OCI-LY7 (cell line): ENCODE data around the gene MPPED1. TPM values are rescaled to one million over a fixed set of nuclear protein-coding genes. Genes with fewer than 3 reads are reported as not detected.
A peak's percentile ranks its signal among the peaks of the same experiment; 100 is the strongest.

Experiments used
- BruUV-seq: library from RNA; stranded (reverse); fragments of 400-500 nt; replicated peaks from 2 replicates; lab custom pipeline; 2021; lab: Mats Ljungman, UMichigan
- CTCF ChIA-PET: fragments of 300-600 bp; sonication (Branson Sonifier 250); formaldehyde crosslinking; loops from one replicate; lab custom pipeline; 2022; ENCODE audit warnings: antibody characterized with exemption; ENCODE audit not compliant: unreplicated experiment; lab: Charles Lee
- POLR2A ChIA-PET: fragments of 300-600 bp; sonication (Branson Sonifier 250); formaldehyde crosslinking; loops from one replicate; lab custom pipeline; 2022; ENCODE audit warnings: antibody characterized with exemption; lab: Charles Lee
- DNase-seq: peaks from one replicate; pipeline ENCODE4 v3.0.0-alpha.2; 2015; ENCODE audit warnings: low spot score
- H2AFZ ChIP-seq: fragments of 200-600 bp; sonication (generic), shearing (Covaris generic); 2 replicates; pipeline ENCODE4 v1.6.1; 2014; ENCODE audit warnings: mild to moderate bottlenecking, antibody characterized with exemption, low read length, moderate library complexity
- H3K27ac ChIP-seq: fragments of 200-600 bp; sonication (generic); 2 replicates; pipeline ENCODE4 v1.5.1; 2014; ENCODE audit warnings: mixed run types, low read depth, mild to moderate bottlenecking, moderate library complexity, low read length, inconsistent platforms; ENCODE audit not compliant: poor library complexity, severe bottlenecking
- H3K36me3 ChIP-seq: fragments of 200-600 bp; sonication (generic); 2 replicates; pipeline ENCODE4 v1.6.1; 2014; ENCODE audit warnings: mild to moderate bottlenecking, antibody characterized with exemption, low read length, moderate library complexity, mixed read lengths; ENCODE audit not compliant: insufficient read depth
- H3K4me1 ChIP-seq: fragments of 200-600 bp; sonication (generic); 2 replicates; pipeline ENCODE4 v1.5.1; 2014; ENCODE audit warnings: mild to moderate bottlenecking, low read length; ENCODE audit not compliant: insufficient read depth, poor library complexity, severe bottlenecking
- H3K4me2 ChIP-seq: fragments of 200-600 bp; sonication (generic); 2 replicates; pipeline ENCODE4 v1.6.1; 2014; ENCODE audit warnings: mild to moderate bottlenecking, low read length
- H3K4me3 ChIP-seq: fragments of 200-600 bp; sonication (generic); 2 replicates; pipeline ENCODE4 v1.5.1; 2014; ENCODE audit warnings: mild to moderate bottlenecking, low read depth, low read length; ENCODE audit not compliant: poor library complexity, severe bottlenecking
- H3K79me2 ChIP-seq: fragments of 200-600 bp; sonication (generic); 2 replicates; pipeline ENCODE4 v1.6.1; 2016; ENCODE audit warnings: low read depth, mild to moderate bottlenecking, low read length, moderate library complexity, mixed read lengths; ENCODE audit not compliant: insufficient read depth
- H3K9me2 ChIP-seq: fragments of 200-600 bp; sonication (generic); 2 replicates; pipeline ENCODE4 v1.6.1; 2016; ENCODE audit warnings: mild to moderate bottlenecking, low read length, mixed read lengths; ENCODE audit not compliant: insufficient read depth
- H3K9me3 ChIP-seq: fragments of 200-600 bp; sonication (generic); 2 replicates; pipeline ENCODE4 v1.6.1; 2014; ENCODE audit warnings: mild to moderate bottlenecking, mixed run types, low read length, mixed read lengths
- H4K20me1 ChIP-seq: fragments of 200-600 bp; sonication (generic); 2 replicates; pipeline ENCODE4 v1.6.1; 2014; ENCODE audit warnings: mild to moderate bottlenecking, antibody characterized with exemption, low read length, moderate library complexity, mixed read lengths; ENCODE audit not compliant: insufficient read depth
- EZH2phosphoT487 ChIP-seq: fragments of 200-600 bp; sonication (generic); IDR thresholded peaks from 2 replicates; pipeline ENCODE4 v1.6.1; 2018; ENCODE audit warnings: low read depth, borderline replicate concordance, mild to moderate bottlenecking, mixed run types, antibody characterized with exemption, low read length, moderate library complexity, mixed read lengths
- intact Hi-C: fragments of 100-400 bp; cut with micrococcal nuclease; formaldehyde crosslinking; loops from one replicate; pipeline ENCODE4 v1.10.0; 2022; ENCODE audit not compliant: unreplicated experiment
- total RNA-seq, 2 experiments: library from RNA; depleted of rRNA in 1 of 2; stranded (reverse); fragments of >200 nt in 1 of 2; shearing (Covaris generic) in 1 of 2; gene quantifications; 2 replicates each; pipeline ENCODE4 v1.2.3, GENCODE V29; 2014 to 2022
- TF ChIP-seq, protein P1 (sequence below): fragments of 200-600 bp; sonication (generic); conservative IDR thresholded peaks from 2 replicates; pipeline ENCODE4 v1.5.1; 2014; ENCODE audit warnings: mild to moderate bottlenecking, antibody characterized with exemption, low read length, moderate library complexity, mixed read lengths

The MPPED1 gene
- total RNA-seq, 2 experiments from 2014 or later: not detected

DNA sequence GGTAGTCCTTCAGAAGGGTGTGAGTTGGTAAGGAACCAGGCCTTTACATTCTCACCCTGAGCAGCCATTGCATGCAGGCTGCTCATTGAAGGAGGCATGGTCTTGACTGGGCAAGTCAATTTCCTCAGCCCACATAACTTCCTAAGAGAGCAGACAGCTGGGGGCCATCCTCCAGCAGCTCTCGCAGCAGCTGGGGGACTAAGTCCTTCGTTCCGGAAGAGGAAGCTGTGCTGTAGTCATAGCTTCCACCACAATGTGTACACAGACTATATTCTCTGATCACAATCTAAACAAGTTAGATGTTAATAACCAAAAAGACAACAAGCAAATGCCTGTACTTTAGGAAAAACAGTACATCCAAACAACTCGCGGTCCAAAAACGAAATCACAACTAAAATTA is 30.1 kb upstream of the MPPED1 start:
- DNase-seq: no peak
- no peak overlapping the region for H3K4me2 ChIP-seq
- H3K27ac ChIP-seq: no peak overlapping the region
- H3K9me2 ChIP-seq: no peaks in the 10 kb centered on the region
- no peaks in the 10 kb centered on the region for H3K36me3 ChIP-seq
- intact Hi-C loops: no loop called here
- CTCF ChIA-PET: no interaction called here
- no peaks in the 10 kb centered on the region for H3K4me1 ChIP-seq
- H2AFZ ChIP-seq: no peak overlapping the region
- H3K4me3 ChIP-seq: no peak overlapping the region
- no peaks in the 10 kb centered on the region for H3K9me3 ChIP-seq
- H3K79me2 ChIP-seq: no peaks in the 10 kb centered on the region
- POLR2A ChIA-PET: no interaction called here
- no peak for TF ChIP-seq EZH2phosphoT487
- TF ChIP-seq, protein P1, sequence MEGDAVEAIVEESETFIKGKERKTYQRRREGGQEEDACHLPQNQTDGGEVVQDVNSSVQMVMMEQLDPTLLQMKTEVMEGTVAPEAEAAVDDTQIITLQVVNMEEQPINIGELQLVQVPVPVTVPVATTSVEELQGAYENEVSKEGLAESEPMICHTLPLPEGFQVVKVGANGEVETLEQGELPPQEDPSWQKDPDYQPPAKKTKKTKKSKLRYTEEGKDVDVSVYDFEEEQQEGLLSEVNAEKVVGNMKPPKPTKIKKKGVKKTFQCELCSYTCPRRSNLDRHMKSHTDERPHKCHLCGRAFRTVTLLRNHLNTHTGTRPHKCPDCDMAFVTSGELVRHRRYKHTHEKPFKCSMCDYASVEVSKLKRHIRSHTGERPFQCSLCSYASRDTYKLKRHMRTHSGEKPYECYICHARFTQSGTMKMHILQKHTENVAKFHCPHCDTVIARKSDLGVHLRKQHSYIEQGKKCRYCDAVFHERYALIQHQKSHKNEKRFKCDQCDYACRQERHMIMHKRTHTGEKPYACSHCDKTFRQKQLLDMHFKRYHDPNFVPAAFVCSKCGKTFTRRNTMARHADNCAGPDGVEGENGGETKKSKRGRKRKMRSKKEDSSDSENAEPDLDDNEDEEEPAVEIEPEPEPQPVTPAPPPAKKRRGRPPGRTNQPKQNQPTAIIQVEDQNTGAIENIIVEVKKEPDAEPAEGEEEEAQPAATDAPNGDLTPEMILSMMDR: no peak
- H4K20me1 ChIP-seq: no peaks in the 10 kb centered on the region
- BruUV-seq: no TSS peak

DNA sequence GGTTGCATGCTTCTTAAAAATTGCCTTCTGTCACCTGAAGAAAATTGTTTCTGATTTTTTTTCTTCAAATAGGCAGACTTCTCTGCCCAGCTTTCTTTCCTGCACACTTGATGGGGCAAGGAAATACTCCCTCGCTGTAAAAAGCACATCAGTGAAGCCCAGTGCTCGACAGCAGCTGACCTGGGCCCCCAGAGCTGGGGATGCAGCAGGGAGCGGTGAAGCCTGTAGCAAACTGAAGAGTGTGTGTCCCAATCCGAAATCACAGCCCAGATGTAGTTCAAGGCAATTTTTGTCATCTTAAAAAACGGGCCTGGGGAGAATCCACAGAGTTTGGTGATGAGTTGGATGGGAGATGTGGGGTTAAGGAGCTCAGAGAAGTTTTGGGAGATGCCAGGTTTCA is 27.0 kb upstream of the MPPED1 start:
- CTCF ChIA-PET: no interaction called here
- Histone ChIP-seq H3K4me1 (no peaks in the 10 kb centered on the region), H3K9me2 (no peaks in the 10 kb centered on the region), H3K27ac (no peak overlapping the region), H3K79me2 (no peaks in the 10 kb centered on the region), H3K36me3 (no peaks in the 10 kb centered on the region), H3K4me3 (no peak overlapping the region), H3K9me3 (no peaks in the 10 kb centered on the region), H2AFZ (no peak overlapping the region), H3K4me2 (no peak overlapping the region), H4K20me1 (no peaks in the 10 kb centered on the region)
- BruUV-seq: no TSS peak
- intact Hi-C loops: loop anchor here (1.0 kb wide), 1 partner anchor 111 kb away; no protein-coding TSS in a partner anchor
- TF ChIP-seq EZH2phosphoT487: no peak
- TF ChIP-seq, protein P1: no peak
- POLR2A ChIA-PET: no interaction called here
- no peak for DNase-seq

DNA sequence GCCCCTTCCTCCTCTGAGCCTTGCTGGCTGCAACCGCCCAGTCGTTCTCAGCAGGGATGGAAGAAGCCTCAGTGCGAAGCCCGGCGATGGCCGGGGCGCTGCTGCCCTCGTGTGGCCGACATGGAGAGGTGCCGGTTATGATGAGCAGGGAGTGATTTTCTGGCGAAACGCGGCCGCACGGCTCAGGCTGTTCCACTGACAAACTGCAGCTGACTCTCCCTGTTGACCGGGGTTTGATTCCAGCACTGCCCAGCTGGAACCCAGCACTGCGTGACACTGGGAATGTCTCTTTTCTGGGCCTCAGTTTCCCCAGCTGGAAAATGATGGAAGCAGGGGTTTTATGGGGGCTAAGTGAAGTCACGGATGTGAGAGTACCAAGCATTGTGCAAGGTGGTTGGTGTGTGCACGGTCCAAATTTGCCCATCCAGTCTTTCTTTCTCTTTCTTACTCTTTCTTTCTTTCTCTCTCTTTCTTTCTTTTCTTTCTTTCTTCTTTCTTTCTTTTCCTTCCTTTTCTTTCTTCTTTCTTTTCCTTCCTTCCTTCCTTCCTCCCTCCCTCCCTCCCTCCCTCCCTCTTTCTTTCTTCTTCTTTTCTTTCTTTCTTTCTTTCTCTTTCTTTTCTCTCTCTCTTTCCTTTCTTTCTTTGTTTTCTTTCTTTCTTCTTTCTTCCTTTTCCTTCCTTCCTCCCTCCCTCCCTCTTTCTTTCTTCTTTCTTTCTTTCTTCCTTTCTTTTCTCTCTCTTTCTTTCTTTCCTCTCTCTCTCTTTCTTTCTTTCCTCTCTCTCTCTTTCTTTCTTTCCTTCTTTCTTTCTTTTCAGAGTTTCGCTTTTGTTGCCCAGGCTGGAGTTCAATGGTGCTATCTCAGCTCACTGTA is 25.8 kb upstream of the MPPED1 start:
- Histone ChIP-seq H3K27ac (no peak overlapping the region), H3K4me1 (no peaks in the 10 kb centered on the region), H3K79me2 (no peaks in the 10 kb centered on the region), H4K20me1 (no peaks in the 10 kb centered on the region), H3K9me2 (no peaks in the 10 kb centered on the region), H3K9me3 (no peaks in the 10 kb centered on the region), H3K4me2 (no peak overlapping the region), H2AFZ (no peak overlapping the region), H3K36me3 (no peaks in the 10 kb centered on the region), H3K4me3 (no peak overlapping the region)
- no TSS peak for BruUV-seq
- ChIA-PET POLR2A (no interaction called here), CTCF (interaction anchor here (0.6 kb wide), 1 partner anchor 18 kb away, joined by 3 read pairs; no protein-coding TSS in a partner anchor)
- TF ChIP-seq EZH2phosphoT487: no peak
- TF ChIP-seq, protein P1: peak; percentile 88
- intact Hi-C loops: loop anchor here (1.0 kb wide), 1 partner anchor 112 kb away; no protein-coding TSS in a partner anchor
- peak; percentile 68 for DNase-seq
